Neural cell (in vitro differentiated cells): Measurements from ENCODE around the gene RCBTB2. TPM values are rescaled to one million over a fixed set of nuclear protein-coding genes. Genes with fewer than 3 reads are reported as not detected.
A peak's percentile ranks its signal among the peaks of the same experiment; 100 is the strongest.

Source experiments
- H2AFZ ChIP-seq: fragments of 200-600, 300-800 bp; sonication (generic), shearing (Covaris generic); 2 replicates; pipeline ENCODE4 v1.6.0; 2014; ENCODE audit warnings: low read depth, mild to moderate bottlenecking, antibody characterized with exemption, low read length, moderate library complexity
- H3F3A ChIP-seq: fragments of 200-600 bp; shearing (Covaris generic); 2 replicates; pipeline ENCODE4 v1.6.1; 2016; ENCODE audit warnings: mild to moderate bottlenecking, moderate library complexity, mixed read lengths, antibody characterized with exemption, low read length; ENCODE audit not compliant: insufficient read depth, poor library complexity, severe bottlenecking
- H3K27ac ChIP-seq: fragments of 200-600, 300-800 bp; sonication (generic), shearing (Covaris generic); 2 replicates; pipeline ENCODE4 v1.5.1; 2014; ENCODE audit warnings: mild to moderate bottlenecking, low read length, moderate library complexity
- H3K27me3 ChIP-seq: fragments of 300-800, 200-600 bp; sonication (generic), shearing (Covaris generic); 2 replicates; pipeline ENCODE4 v1.6.0; 2014; ENCODE audit warnings: mild to moderate bottlenecking, low read depth, low read length, moderate library complexity; ENCODE audit not compliant: insufficient read depth
- H3K36me3 ChIP-seq: fragments of 300-800, 200-600 bp; sonication (generic), shearing (Covaris generic); 2 replicates; pipeline ENCODE4 v1.5.1; 2014; ENCODE audit warnings: mild to moderate bottlenecking, antibody characterized with exemption, low read length, moderate library complexity; ENCODE audit not compliant: insufficient read depth
- H3K4me2 ChIP-seq: fragments of 300-800, 200-600 bp; sonication (generic), shearing (Covaris generic); 2 replicates; pipeline ENCODE4 v1.6.0; 2014; ENCODE audit warnings: mild to moderate bottlenecking, low read length
- H3K4me3 ChIP-seq: fragments of 300-800, 200-600 bp; sonication (generic), shearing (Covaris generic); 2 replicates; pipeline ENCODE4 v1.5.1; 2014; ENCODE audit warnings: mild to moderate bottlenecking, low read length, moderate library complexity
- H3K79me2 ChIP-seq: fragments of 200-600 bp; shearing (Covaris generic); replicated peaks from 2 replicates; pipeline ENCODE4 v1.6.0; 2014; ENCODE audit warnings: mild to moderate bottlenecking, low read length, moderate library complexity; ENCODE audit not compliant: insufficient read depth
- H3K9ac ChIP-seq: fragments of 300-800, 200-600 bp; sonication (generic), shearing (Covaris generic); 2 replicates; pipeline ENCODE4 v1.6.1; 2016; ENCODE audit warnings: mild to moderate bottlenecking, low read length, mixed read lengths
- H3K9me2 ChIP-seq: fragments of 200-600 bp; shearing (Covaris generic); 2 replicates; pipeline ENCODE4 v1.6.1; 2016; ENCODE audit warnings: mild to moderate bottlenecking, low read length, mixed read lengths; ENCODE audit not compliant: insufficient read depth
- H3K9me3 ChIP-seq: fragments of 200-600, 300-800 bp; sonication (generic), shearing (Covaris generic); 2 replicates; pipeline ENCODE4 v1.6.1; 2016; ENCODE audit warnings: mild to moderate bottlenecking, mixed run types, low read length, moderate library complexity, mixed read lengths
- H4K20me1 ChIP-seq: fragments of 200-600 bp; shearing (Covaris generic); 2 replicates; pipeline ENCODE4 v1.6.1; 2016; ENCODE audit warnings: mild to moderate bottlenecking, mixed run types; ENCODE audit not compliant: insufficient read depth
- CTCF ChIP-seq: fragments of 450-650 bp; IDR thresholded peaks from 2 replicates; pipeline ENCODE4 v1.5.1; 2014; ENCODE audit warnings: antibody characterized with exemption, mild to moderate bottlenecking, moderate library complexity; ENCODE audit not compliant: poor library complexity, severe bottlenecking
- EP300 ChIP-seq: fragments of 450-650 bp; conservative IDR thresholded peaks from 2 replicates; pipeline ENCODE4 v1.6.1; 2014; ENCODE audit warnings: antibody characterized with exemption, mild to moderate bottlenecking, moderate library complexity; ENCODE audit not compliant: poor library complexity, severe bottlenecking
- EZH2 ChIP-seq: fragments of 200-600, 300-800 bp; shearing (Covaris generic), sonication (generic); IDR thresholded peaks from 2 replicates; pipeline ENCODE4 v1.6.1; 2014; ENCODE audit warnings: antibody characterized with exemption, low read length, borderline replicate concordance, mild to moderate bottlenecking; ENCODE audit not compliant: insufficient read depth, poor library complexity, severe bottlenecking
- MXI1 ChIP-seq: fragments of 450-650 bp; conservative IDR thresholded peaks from 2 replicates; pipeline ENCODE4 v1.6.1; 2014; ENCODE audit warnings: antibody characterized with exemption, mild to moderate bottlenecking; ENCODE audit not compliant: poor library complexity, severe bottlenecking
- POLR2AphosphoS5 ChIP-seq: IDR thresholded peaks from 2 replicates; pipeline ENCODE4 v1.6.1; 2012
- RAD21 ChIP-seq: fragments of 450-650 bp; conservative IDR thresholded peaks from 2 replicates; pipeline ENCODE4 v1.6.1; 2014; ENCODE audit warnings: antibody characterized with exemption, mild to moderate bottlenecking, moderate library complexity
- REST ChIP-seq: IDR thresholded peaks from 2 replicates; pipeline ENCODE4 v1.6.1; 2012; ENCODE audit warnings: borderline replicate concordance
- SMC3 ChIP-seq: fragments of 450-650 bp; conservative IDR thresholded peaks from 2 replicates; pipeline ENCODE4 v1.6.1; 2014; ENCODE audit warnings: antibody characterized with exemption, mild to moderate bottlenecking, moderate library complexity; ENCODE audit not compliant: poor library complexity
- TAF1 ChIP-seq: IDR thresholded peaks from 2 replicates; pipeline ENCODE4 v1.6.1; 2012; ENCODE audit warnings: low read depth
- polyA minus RNA-seq: library from RNA; depleted of rRNA, polyadenylated mRNA; stranded (reverse); fragments of >200 nt; gene quantifications from 2 replicates; pipeline ENCODE4 v1.2.3, GENCODE V29; 2014
- polyA plus RNA-seq: library from polyadenylated mRNA; depleted of rRNA; stranded (reverse); fragments of >200 nt; gene quantifications from 2 replicates; pipeline ENCODE4 v1.2.3, GENCODE V29; 2014

The RCBTB2 gene
- polyA plus RNA-seq (14.0 and 19.0 TPM in 2 replicates), polyA minus RNA-seq (13.9 and 14.1 TPM in 2 replicates)

GRCh38 chr13:48532506-48533499 is at the start of gene RCBTB2:
TSS of gene RCBTB2 (minus strand) at chr13:48533080. CDS start at chr13:48521939, 11,141 bp downstream.
- TF ChIP-seq MXI1, result peak; percentile 36
- no peak for TF ChIP-seq EZH2
- TF ChIP-seq SMC3, result no peak
- TF ChIP-seq CTCF, result no peak
- peak; percentile 29 for TF ChIP-seq EP300
- TF ChIP-seq TAF1, result peak; percentile 35
- peak; percentile 55 for TF ChIP-seq REST
- TF ChIP-seq RAD21, result no peak
- TF ChIP-seq POLR2AphosphoS5, result peak; percentile 88

GRCh38 chr13:48582084-48582483 is 49.2 kb upstream of the RCBTB2 start:
- Histone ChIP-seq H3K27ac (no peak overlapping the region), H3K79me2 (no peaks in the 10 kb centered on the region), H3K36me3 (no peaks in the 10 kb centered on the region), H3F3A (no peaks in the 10 kb centered on the region), H3K9ac (no peak overlapping the region), H2AFZ (no peak overlapping the region), H3K9me3 (no peaks in the 10 kb centered on the region), H3K4me3 (no peak overlapping the region), H3K4me2 (no peak overlapping the region), H3K27me3 (no peaks in the 10 kb centered on the region), H4K20me1 (no peaks in the 10 kb centered on the region), H3K9me2 (no peaks in the 10 kb centered on the region)
- TF ChIP-seq REST (no peak), CTCF (no peak), TAF1 (no peak), MXI1 (no peak), RAD21 (no peak), SMC3 (no peak), EZH2 (no peak), EP300 (no peak), POLR2AphosphoS5 (no peak)

More at GRCh38 chr13:48532506-48533499, at the start of gene RCBTB2:
- Histone ChIP-seq H4K20me1 (no peaks in the 10 kb centered on the region), H3F3A (no peaks in the 10 kb centered on the region), H3K9ac (peak within 1 kb of the TSS; percentile 98), H3K27ac (peak within 1 kb of the TSS; percentile 90), H3K79me2 (no peaks in the 10 kb centered on the region), H3K9me2 (no peaks in the 10 kb centered on the region), H2AFZ (peak within 1 kb of the TSS; percentile 98), H3K27me3 (no peaks in the 10 kb centered on the region), H3K4me3 (peak within 1 kb of the TSS; percentile 92), H3K4me2 (peak within 1 kb of the TSS; percentile 53), H3K9me3 (no peaks in the 10 kb centered on the region), H3K36me3 (no peaks in the 10 kb centered on the region)
